DND-41 (cell line): ENCODE data around the gene SERINC5.
A peak's percentile ranks its signal among the peaks of the same experiment; 100 is the strongest.

Experiments
- ATAC-seq: fragments of 200-7000 bp; cut with Tn5 transposase; 3 replicates; pipeline ENCODE4 v1.9.1; 2021; ENCODE audit warnings: low read depth; ENCODE audit not compliant: insufficient read depth
- DNase-seq: peaks from one replicate; pipeline ENCODE4 v3.0.0-alpha.2; 2020
- H2AFZ ChIP-seq: 2 replicates; pipeline ENCODE4 v1.6.0; 2012; ENCODE audit warnings: low read depth, low read length
- H3K27ac ChIP-seq: 2 replicates; pipeline ENCODE4 v1.5.1; 2012; ENCODE audit warnings: low read length, inconsistent platforms
- H3K27me3 ChIP-seq: fragments of 200-600 bp; sonication (generic); 2 replicates; pipeline ENCODE4 v1.6.0; 2012; ENCODE audit warnings: low read length, mild to moderate bottlenecking, inconsistent platforms; ENCODE audit not compliant: insufficient read depth, poor library complexity
- H3K36me3 ChIP-seq: 2 replicates; pipeline ENCODE4 v1.5.1; 2012; ENCODE audit warnings: low read length, inconsistent platforms; ENCODE audit not compliant: insufficient read depth
- H3K4me1 ChIP-seq: 2 replicates; pipeline ENCODE4 v1.5.1; 2012; ENCODE audit warnings: mild to moderate bottlenecking, low read length; ENCODE audit not compliant: insufficient read depth
- H3K4me2 ChIP-seq: 2 replicates; pipeline ENCODE4 v1.6.0; 2012; ENCODE audit warnings: mild to moderate bottlenecking, moderate library complexity, low read length, inconsistent platforms; ENCODE audit not compliant: insufficient read depth
- H3K4me3 ChIP-seq, 2 experiments: fragments of 200-600 bp in 1 of 2; shearing (Covaris generic) in 1 of 2; 2 replicates each; pipeline ENCODE4 v1.5.1; 2012 to 2016; ENCODE audit warnings: inconsistent platforms in 2 of 2, low read length in 2 of 2, mild to moderate bottlenecking in 2 of 2, low read depth in 1 of 2, moderate library complexity in 1 of 2
- H3K79me2 ChIP-seq: 2 replicates; pipeline ENCODE4 v1.6.0; 2012; ENCODE audit warnings: low read length, inconsistent platforms; ENCODE audit not compliant: insufficient read depth
- H3K9ac ChIP-seq: 2 replicates; pipeline ENCODE4 v1.6.0; 2012; ENCODE audit warnings: low read depth, mild to moderate bottlenecking, inconsistent platforms, low read length, moderate library complexity
- H3K9me3 ChIP-seq: 2 replicates; pipeline ENCODE4 v1.5.1; 2012; ENCODE audit warnings: low read length, moderate library complexity, mild to moderate bottlenecking, inconsistent platforms; ENCODE audit not compliant: insufficient read depth, severe bottlenecking
- H4K20me1 ChIP-seq: 2 replicates; pipeline ENCODE4 v1.6.0; 2012; ENCODE audit warnings: low read length; ENCODE audit not compliant: insufficient read depth
- EZH2 ChIP-seq: IDR thresholded peaks from 3 replicates; pipeline ENCODE4 v1.6.1; 2012; ENCODE audit warnings: borderline replicate concordance, low read depth, mild to moderate bottlenecking, moderate library complexity, low read length, inconsistent platforms; ENCODE audit not compliant: severe bottlenecking
- TF ChIP-seq, protein P1 (sequence below): IDR thresholded peaks from 2 replicates; pipeline ENCODE4 v1.5.1; 2012; ENCODE audit warnings: borderline replicate concordance, low read length, moderate library complexity, mild to moderate bottlenecking; ENCODE audit not compliant: poor library complexity, severe bottlenecking; ENCODE audit errors: extremely low read depth

Gene SERINC5

DNA sequence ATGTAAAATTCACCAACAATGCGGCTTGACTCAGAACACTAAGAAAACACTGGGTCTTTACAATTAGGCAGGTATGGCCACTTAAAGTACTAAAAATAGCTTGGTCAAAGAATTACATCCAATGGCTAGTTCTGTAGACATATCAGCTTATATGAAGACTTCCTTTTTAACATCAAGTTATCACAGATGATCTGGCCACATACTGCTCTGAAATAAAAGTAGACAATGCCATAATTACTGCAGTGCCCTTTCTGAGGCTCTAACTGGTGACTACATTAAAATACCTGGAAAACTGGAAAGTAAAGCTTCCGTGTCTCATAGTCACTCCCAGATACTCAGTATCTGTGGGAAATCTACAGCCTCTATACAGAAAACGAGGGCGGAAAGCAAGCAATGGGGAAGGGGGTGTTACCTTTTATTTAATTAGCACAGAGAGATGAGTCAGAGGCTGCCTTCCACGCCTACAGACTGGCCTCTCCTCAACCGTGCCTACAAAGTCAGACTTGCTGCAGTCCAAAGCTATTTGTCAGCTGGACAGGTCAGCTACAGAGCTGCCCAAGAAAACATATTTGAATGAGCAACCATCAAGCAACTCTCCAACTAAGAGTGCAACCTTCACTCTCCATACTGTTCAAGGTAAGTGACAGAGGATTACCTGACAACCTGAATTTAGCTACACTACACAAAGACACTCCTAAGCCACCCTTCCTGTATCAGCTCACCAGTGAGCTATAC, 8.7 kb downstream of the SERINC5 start:
- peaks cover 96% of the 10 kb centered on the region for H3K79me2 ChIP-seq
- ATAC-seq (no peak), DNase-seq (no peak)
- no peak overlapping the region for H3K4me3 ChIP-seq
- H3K4me1 ChIP-seq, result peaks cover 28% of the 10 kb centered on the region
- H3K4me2 ChIP-seq, result peak overlapping the region; percentile 2; the same call in 1 of the 2 replicates
- TF ChIP-seq EZH2, result no peak
- TF ChIP-seq, protein P1, sequence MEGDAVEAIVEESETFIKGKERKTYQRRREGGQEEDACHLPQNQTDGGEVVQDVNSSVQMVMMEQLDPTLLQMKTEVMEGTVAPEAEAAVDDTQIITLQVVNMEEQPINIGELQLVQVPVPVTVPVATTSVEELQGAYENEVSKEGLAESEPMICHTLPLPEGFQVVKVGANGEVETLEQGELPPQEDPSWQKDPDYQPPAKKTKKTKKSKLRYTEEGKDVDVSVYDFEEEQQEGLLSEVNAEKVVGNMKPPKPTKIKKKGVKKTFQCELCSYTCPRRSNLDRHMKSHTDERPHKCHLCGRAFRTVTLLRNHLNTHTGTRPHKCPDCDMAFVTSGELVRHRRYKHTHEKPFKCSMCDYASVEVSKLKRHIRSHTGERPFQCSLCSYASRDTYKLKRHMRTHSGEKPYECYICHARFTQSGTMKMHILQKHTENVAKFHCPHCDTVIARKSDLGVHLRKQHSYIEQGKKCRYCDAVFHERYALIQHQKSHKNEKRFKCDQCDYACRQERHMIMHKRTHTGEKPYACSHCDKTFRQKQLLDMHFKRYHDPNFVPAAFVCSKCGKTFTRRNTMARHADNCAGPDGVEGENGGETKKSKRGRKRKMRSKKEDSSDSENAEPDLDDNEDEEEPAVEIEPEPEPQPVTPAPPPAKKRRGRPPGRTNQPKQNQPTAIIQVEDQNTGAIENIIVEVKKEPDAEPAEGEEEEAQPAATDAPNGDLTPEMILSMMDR, result no peak
- peaks cover 25% of the 10 kb centered on the region for H3K36me3 ChIP-seq
- H3K9me3 ChIP-seq, result peaks cover 16% of the 10 kb centered on the region
- H3K9ac ChIP-seq, result no peak overlapping the region
- no peaks in the 10 kb centered on the region for H3K27me3 ChIP-seq
- no peak overlapping the region for H2AFZ ChIP-seq
- peaks cover 26% of the 10 kb centered on the region for H4K20me1 ChIP-seq
- no peak overlapping the region for H3K27ac ChIP-seq

DNA sequence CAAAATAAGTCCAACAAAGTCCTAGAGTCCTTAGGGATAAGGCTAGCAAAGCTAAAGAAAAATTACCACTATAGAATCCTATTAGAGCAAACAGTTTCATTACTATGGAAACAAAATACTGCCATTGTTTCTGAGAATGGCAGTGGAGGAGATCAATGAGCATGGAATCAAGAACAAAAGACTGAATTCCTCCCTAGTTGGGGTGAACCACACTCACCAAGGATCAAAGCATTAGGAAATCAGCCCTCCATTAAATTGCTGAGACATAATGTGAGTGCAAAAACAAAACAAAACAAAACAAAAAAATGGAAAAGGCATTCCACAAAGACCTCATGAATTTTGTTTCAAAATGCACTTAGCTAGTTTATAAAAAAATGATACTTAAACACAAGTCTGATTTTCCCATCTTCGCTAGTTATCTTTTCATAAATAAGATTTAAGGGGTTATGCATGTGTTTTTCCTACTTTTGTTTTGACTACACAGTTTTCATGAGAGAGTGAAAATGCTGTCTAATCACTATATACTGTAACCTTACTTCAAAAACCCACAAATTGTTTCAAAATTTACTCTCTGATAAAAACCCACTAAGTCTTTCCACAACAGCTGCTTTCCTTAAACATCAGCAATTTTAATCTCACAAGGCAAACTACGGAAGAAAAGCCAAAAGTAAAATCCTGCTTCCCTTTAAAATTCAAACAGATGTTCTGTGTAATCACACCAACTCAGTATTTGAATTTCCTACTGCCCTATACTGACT, 9.7 kb downstream of the SERINC5 start:
- Histone ChIP-seq H3K27me3 (no peaks in the 10 kb centered on the region), H3K79me2 (peaks cover 96% of the 10 kb centered on the region), H3K4me1 (peaks cover 33% of the 10 kb centered on the region), H2AFZ (no peak overlapping the region), H3K36me3 (peaks cover 35% of the 10 kb centered on the region), H4K20me1 (peaks cover 22% of the 10 kb centered on the region), H3K4me3 (no peak overlapping the region), H3K9me3 (peaks cover 16% of the 10 kb centered on the region), H3K27ac (peak overlapping the region; percentile 48), H3K9ac (no peak overlapping the region), H3K4me2 (no peak overlapping the region)
- peak; percentile 35; the same call in 1 of the 3 replicates for ATAC-seq
- DNase-seq, result no peak
- TF ChIP-seq, protein P1, result no peak
- no peak for TF ChIP-seq EZH2

DNA sequence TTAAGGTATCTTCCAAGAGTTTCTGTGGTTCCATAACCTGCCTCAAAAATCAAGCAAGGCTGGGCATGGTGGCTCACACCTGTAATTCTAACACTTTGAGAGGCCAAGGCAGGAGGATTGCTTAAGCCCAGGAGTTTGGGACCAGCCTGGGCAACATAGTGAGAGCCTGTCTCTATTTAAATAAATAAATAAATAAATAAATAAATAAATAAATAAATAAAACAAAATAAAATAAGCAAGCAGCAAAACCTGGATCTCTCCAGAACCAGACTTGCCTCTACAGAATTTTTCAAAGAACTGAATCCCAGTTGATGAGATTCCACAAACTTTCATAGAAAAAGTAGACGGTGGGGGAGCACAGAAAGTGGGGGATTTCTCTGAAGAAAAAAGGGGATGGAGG, 12.3 kb downstream of the SERINC5 start:
- no peak overlapping the region for H3K4me2 ChIP-seq
- H3K4me3 ChIP-seq, result no peak overlapping the region
- peaks cover 35% of the 10 kb centered on the region for H3K36me3 ChIP-seq
- no peak for DNase-seq
- H3K27ac ChIP-seq, result no peak overlapping the region
- H4K20me1 ChIP-seq, result peaks cover 26% of the 10 kb centered on the region
- TF ChIP-seq, protein P1, result no peak
- TF ChIP-seq EZH2, result no peak
- ATAC-seq, result no peak
- peaks cover 16% of the 10 kb centered on the region for H3K9me3 ChIP-seq
- peaks cover 98% of the 10 kb centered on the region for H3K79me2 ChIP-seq
- H3K9ac ChIP-seq, result no peak overlapping the region
- peaks cover 58% of the 10 kb centered on the region for H3K4me1 ChIP-seq
- no peak overlapping the region for H2AFZ ChIP-seq
- H3K27me3 ChIP-seq, result no peaks in the 10 kb centered on the region
